Sigmoid colon (tissue), 7 donors: Measurements from ENCODE around the gene EPX. TPM values are rescaled to one million over a fixed set of nuclear protein-coding genes. Genes with fewer than 3 reads are reported as not detected.

Experiments used
- DNase-seq: peaks from one replicate; pipeline ENCODE4 v3.0.0-alpha.2; 2019
- H3K27ac ChIP-seq, 4 donors: fragments of 200-600 bp; sonication (generic); one replicate each; pipeline ENCODE4 v1.5.1; 2016 to 2019; ENCODE audit warnings: mild to moderate bottlenecking in 1 of 4
- H3K27me3 ChIP-seq, 3 donors: fragments of 200-600 bp; sonication (generic); one replicate each; pipeline ENCODE4 v1.5.1; 2019; ENCODE audit warnings: mild to moderate bottlenecking in 1 of 3
- H3K36me3 ChIP-seq, 4 donors: fragments of 200-600 bp; sonication (generic); one replicate each; pipeline ENCODE4 v1.5.1; 2016 to 2019
- H3K4me1 ChIP-seq, 4 donors: fragments of 200-600 bp; sonication (generic); one replicate each; pipeline ENCODE4 v1.5.1; 2017 to 2019
- H3K4me3 ChIP-seq, 4 donors: fragments of 200-600 bp; sonication (generic); one replicate each; pipeline ENCODE4 v1.5.1; 2017 to 2019; ENCODE audit warnings: mild to moderate bottlenecking in 2 of 4, moderate library complexity in 1 of 4
- H3K9me3 ChIP-seq, 4 donors: fragments of 200-600 bp in 3 of 4; sonication (generic) in 3 of 4; one replicate each; pipeline versions ENCODE4 v1.5.1 to v1.6.1; 2013 to 2019
- EP300 ChIP-seq, 4 donors: sonication (generic); formaldehyde crosslinking; IDR thresholded peaks; one replicate each; pipeline ENCODE4 v1.6.1; 2017; ENCODE audit warnings: antibody characterized with exemption in 4 of 4
- POLR2A ChIP-seq, 2 donors: fragments of 450-650 bp; IDR thresholded peaks; one replicate each; pipeline ENCODE4 v1.6.1; 2016; ENCODE audit warnings: antibody characterized with exemption in 2 of 2, mild to moderate bottlenecking in 2 of 2, moderate library complexity in 2 of 2
- POLR2AphosphoS5 ChIP-seq, 4 donors: sonication (generic); formaldehyde crosslinking; IDR thresholded peaks; one replicate each; pipeline ENCODE4 v1.6.1; 2017; ENCODE audit warnings: antibody characterized with exemption in 4 of 4
- WGBS, 2 donors: extraction: QIAGEN DNeasy Blood & Tissue Kit; methylation state at CpG; one replicate each; pipeline ENCODE4 v1.1.7; 2013; 5-methylcytosine and 5-hydroxymethylcytosine counted together
- intact Hi-C: fragments of 100-400 bp; cut with DNase I; formaldehyde crosslinking; loops from one replicate; pipeline ENCODE4 v1.15.1; 2023
- polyA plus RNA-seq, 3 donors: library from polyadenylated mRNA; stranded (reverse); fragments of 200-250 nt; gene quantifications; one replicate each; pipeline ENCODE4 v1.2.3, GENCODE V29; 2013
- total RNA-seq, 4 donors: library from RNA; depleted of rRNA; stranded (reverse); fragments of >200 nt; gene quantifications; one replicate each; pipeline ENCODE4 v1.1.0, GENCODE V29; 2016
- TF ChIP-seq, protein P1 (sequence below), 4 experiments: fragments of 450-650 bp in 3 of 4; fragments of 200-600 bp in 1 of 4; IDR thresholded peaks; one replicate each; pipeline ENCODE4 v1.5.1; 2016 to 2019; ENCODE audit warnings: antibody characterized with exemption in 4 of 4, mild to moderate bottlenecking in 3 of 4, moderate library complexity in 2 of 4
- donor health status: healthy with polysubstance abuse.
- donor health status: Bipolar disorder and iron deficiency.
- donor health status: healthy.

EPX gene
- total and polyA plus RNA-seq, 7 donors = 0.03 TPM; not detected in 6

GRCh38 chr17:58184308-58184985 is 8.1 kb upstream of the EPX start:
- H3K4me1 ChIP-seq = no peaks in the 10 kb centered on the region
- TF ChIP-seq EP300 (IDR thresholded peaks at IDR 0.05) = no peak
- TF ChIP-seq, protein P1, sequence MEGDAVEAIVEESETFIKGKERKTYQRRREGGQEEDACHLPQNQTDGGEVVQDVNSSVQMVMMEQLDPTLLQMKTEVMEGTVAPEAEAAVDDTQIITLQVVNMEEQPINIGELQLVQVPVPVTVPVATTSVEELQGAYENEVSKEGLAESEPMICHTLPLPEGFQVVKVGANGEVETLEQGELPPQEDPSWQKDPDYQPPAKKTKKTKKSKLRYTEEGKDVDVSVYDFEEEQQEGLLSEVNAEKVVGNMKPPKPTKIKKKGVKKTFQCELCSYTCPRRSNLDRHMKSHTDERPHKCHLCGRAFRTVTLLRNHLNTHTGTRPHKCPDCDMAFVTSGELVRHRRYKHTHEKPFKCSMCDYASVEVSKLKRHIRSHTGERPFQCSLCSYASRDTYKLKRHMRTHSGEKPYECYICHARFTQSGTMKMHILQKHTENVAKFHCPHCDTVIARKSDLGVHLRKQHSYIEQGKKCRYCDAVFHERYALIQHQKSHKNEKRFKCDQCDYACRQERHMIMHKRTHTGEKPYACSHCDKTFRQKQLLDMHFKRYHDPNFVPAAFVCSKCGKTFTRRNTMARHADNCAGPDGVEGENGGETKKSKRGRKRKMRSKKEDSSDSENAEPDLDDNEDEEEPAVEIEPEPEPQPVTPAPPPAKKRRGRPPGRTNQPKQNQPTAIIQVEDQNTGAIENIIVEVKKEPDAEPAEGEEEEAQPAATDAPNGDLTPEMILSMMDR (IDR thresholded peaks at IDR 0.05) = no peak
- no peak for TF ChIP-seq POLR2AphosphoS5 (IDR thresholded peaks at IDR 0.05)
- TF ChIP-seq POLR2A (IDR thresholded peaks at IDR 0.05) = no peak
- H3K4me3 ChIP-seq = no peak overlapping the region
- 64 to 76% methylated on average over 10 of the region's 10 CpGs for WGBS, 2 donors
- H3K27ac ChIP-seq = no peak overlapping the region
- no peaks in the 10 kb centered on the region for H3K36me3 ChIP-seq
- DNase-seq = no peak
- no peaks in the 10 kb centered on the region for H3K9me3 ChIP-seq
- H3K27me3 ChIP-seq = peaks cover 0 to 14% (median 0%) of the 10 kb centered on the region in 3 donors
- intact Hi-C loops = no loop called here

- Histone ChIP-seq H3K9me3 (no peaks in the 10 kb centered on the region), H3K4me1 (no peaks in the 10 kb centered on the region), H3K36me3 (no peaks in the 10 kb centered on the region), H3K4me3 (no peak overlapping the region), H3K27me3 (peaks cover 0 to 20% (median 0%) of the 10 kb centered on the region in 3 donors), H3K27ac (no peak overlapping the region)
- intact Hi-C loops = no loop called here
- TF ChIP-seq POLR2AphosphoS5 (IDR thresholded peaks at IDR 0.05) (no peak), POLR2A (IDR thresholded peaks at IDR 0.05) (no peak), EP300 (IDR thresholded peaks at IDR 0.05) (no peak)
- TF ChIP-seq, protein P1 (IDR thresholded peaks at IDR 0.05) = no peak
- 78 to 81% methylated on average over 8 of the region's 8 CpGs for WGBS, 2 donors
- no peak for DNase-seq
These were observed 7.4 kb upstream of the EPX start for GRCh38 chr17:58184986-58185761.

DNA sequence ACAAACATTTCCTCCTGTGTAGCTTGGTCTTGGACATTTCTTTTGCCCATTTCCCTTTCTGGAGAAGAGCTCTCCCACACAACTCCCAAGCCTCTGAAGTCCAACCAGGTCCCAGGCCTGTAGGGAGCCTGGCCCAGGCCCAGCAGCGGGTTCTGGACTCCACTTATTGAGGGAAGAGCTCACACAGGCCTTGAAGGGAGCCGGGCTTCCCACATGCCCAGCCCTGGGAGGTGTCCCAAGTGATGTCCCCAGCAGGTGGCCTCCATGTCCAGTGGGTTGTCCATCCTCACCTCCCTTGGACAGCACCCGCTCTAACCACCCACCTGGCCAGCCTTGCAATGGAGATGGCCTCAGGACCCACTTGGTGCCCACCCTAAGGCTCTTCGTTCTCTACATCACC is 5.9 kb upstream of the EPX start:
- H3K36me3 ChIP-seq = no peaks in the 10 kb centered on the region
- intact Hi-C loops = no loop called here
- no peak overlapping the region for H3K27ac ChIP-seq
- DNase-seq = no peak
- 79 to 89% methylated on average over 4 of the region's 4 CpGs for WGBS, 2 donors
- no peak overlapping the region for H3K4me3 ChIP-seq
- H3K9me3 ChIP-seq = no peaks in the 10 kb centered on the region
- TF ChIP-seq POLR2A (IDR thresholded peaks at IDR 0.05) = no peak
- TF ChIP-seq POLR2AphosphoS5 (IDR thresholded peaks at IDR 0.05) = no peak
- TF ChIP-seq, protein P1 (IDR thresholded peaks at IDR 0.05) = no peak
- no peak for TF ChIP-seq EP300 (IDR thresholded peaks at IDR 0.05)
- no peaks in the 10 kb centered on the region for H3K4me1 ChIP-seq
- H3K27me3 ChIP-seq = peaks cover 0 to 30% (median 9%) of the 10 kb centered on the region in 3 donors

GRCh38 chr17:58187063-58187462 is 5.5 kb upstream of the EPX start:
- H3K4me1 ChIP-seq = no peaks in the 10 kb centered on the region
- H3K4me3 ChIP-seq = no peak overlapping the region
- WGBS, 2 donors = 84 to 94% methylated on average over 6 of the region's 6 CpGs
- H3K27ac ChIP-seq = no peak overlapping the region
- no peaks in the 10 kb centered on the region for H3K36me3 ChIP-seq
- H3K9me3 ChIP-seq = no peaks in the 10 kb centered on the region
- DNase-seq = no peak
- TF ChIP-seq, protein P1 (IDR thresholded peaks at IDR 0.05) = no peak
- TF ChIP-seq EP300 (IDR thresholded peaks at IDR 0.05) (no peak), POLR2A (IDR thresholded peaks at IDR 0.05) (no peak), POLR2AphosphoS5 (IDR thresholded peaks at IDR 0.05) (no peak)
- intact Hi-C loops = no loop called here
- peaks cover 0 to 32% (median 13%) of the 10 kb centered on the region in 3 donors for H3K27me3 ChIP-seq
